NCI-H2081 treated with DMSO at 0.1 percent for 48 hours (cell line): ENCODE results near the gene ANTXR2.

Source experiments
- DNase-seq: peaks from one replicate; lab custom pipeline; 2025; lab: John Stamatoyannopoulos, UW

ANTXR2 gene

DNA sequence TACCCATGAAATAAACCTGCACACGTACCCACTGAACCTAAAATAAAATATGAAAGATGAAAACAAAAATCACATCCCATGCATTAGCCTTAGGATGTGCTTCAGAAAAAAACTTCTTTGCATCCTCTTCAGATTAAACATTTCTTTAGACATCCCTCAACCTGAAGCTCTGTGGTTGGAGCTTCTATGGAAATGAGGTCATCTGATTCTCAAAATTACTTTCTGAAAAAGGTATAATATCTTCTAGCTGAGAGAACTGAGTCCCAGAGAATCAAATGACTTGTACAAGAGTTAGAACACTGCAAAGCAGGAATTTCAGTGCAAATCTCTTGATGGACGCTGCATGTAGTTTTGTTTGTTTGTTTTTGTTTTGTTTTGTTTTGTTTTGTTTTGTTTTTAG lies 19.1 kb upstream of the ANTXR2 start:
- DNase-seq: no peak

- DNase-seq: no peak
Measured at GRCh38 chr4:80091688-80092087, 18.7 kb upstream of the ANTXR2 start.

DNA sequence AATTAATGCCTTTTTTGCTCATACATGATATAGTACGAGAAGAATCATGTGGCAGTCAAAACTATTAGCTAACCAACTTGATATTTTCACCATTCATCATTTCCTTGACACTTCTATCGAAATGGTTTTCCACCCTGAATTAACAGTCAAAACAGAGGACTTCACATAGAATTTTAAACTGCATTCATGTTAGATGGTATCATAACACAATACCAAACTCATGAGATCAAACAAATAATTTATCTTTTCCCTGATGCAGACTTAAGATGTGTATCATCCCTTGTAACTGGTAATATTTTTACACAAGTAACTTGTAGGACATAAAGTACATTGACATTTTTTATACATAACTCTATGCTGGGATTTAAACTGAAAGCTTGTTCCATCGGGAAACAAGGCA lies 18.2 kb upstream of the ANTXR2 start:
- no peak for DNase-seq

DNA sequence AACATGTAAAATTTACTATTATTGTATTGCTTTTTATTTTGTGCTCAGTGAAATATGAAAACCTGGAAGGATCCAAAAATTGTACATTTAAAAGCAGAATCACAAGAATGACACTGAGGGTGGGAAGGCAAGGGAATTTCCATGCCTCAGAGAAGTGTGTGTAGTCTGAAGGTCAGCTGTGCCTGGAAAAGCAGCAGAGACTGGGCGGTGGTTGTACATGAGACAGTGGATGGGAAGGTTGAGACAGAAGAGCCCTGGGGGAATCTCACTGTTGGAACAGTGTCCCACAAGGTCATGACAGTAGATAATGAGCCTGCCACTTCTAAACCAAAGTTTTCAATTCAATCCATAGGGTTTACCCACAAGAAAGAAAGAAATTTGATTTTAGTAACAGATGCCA lies 17.1 kb upstream of the ANTXR2 start:
- no peak for DNase-seq

GRCh38 chr4:80088471-80088870 lies 15.4 kb upstream of the ANTXR2 start:
- DNase-seq: no peak

DNA sequence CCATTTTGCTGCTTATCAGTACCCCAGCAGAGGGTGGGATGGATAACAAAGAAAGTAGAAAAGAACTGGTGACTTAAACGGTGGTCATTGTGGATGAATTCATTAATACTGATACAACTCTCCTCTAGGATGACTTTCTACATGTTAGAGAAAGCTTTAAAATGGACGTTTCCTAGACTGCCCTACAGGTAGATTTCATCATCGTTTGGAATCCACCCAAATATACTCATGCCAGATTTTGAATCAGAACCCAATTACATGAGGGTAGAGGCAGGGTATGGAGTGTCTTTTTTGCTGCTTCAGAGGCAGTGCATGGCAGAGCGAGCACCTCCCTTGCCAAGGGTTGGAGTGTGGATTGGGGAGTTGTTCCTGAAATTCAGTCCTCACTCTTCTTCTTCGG lies 13.3 kb upstream of the ANTXR2 start:
- no peak for DNase-seq

- DNase-seq: no peak
Measured at GRCh38 chr4:80085081-80085480, 12.1 kb upstream of the ANTXR2 start.

DNA sequence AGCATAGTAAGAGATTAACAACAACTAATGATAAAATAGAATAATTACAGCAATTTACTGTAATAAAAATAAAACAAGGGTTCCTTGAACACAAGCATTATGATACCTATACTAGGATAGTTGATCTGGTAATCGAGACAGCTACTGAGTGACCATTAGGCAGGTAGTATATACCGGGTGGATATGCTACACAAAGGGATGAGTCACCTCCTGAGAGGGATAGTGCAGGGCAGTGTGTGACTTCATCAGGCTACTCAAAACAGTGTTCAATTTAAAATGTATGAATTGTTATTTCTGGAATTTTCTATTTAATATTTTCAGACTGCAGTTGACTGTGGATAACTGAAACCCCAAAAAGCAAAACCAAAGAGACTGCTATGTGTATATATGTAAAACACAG lies 9.7 kb upstream of the ANTXR2 start:
- no peak for DNase-seq

GRCh38 chr4:80081566-80081965 lies 8.5 kb upstream of the ANTXR2 start:
- no peak for DNase-seq

- no peak for DNase-seq
Measured at GRCh38 chr4:80079255-80079923, 6.4 kb upstream of the ANTXR2 start.

- no peak for DNase-seq
Measured at GRCh38 chr4:80078346-80079092, 5.5 kb upstream of the ANTXR2 start.

DNA sequence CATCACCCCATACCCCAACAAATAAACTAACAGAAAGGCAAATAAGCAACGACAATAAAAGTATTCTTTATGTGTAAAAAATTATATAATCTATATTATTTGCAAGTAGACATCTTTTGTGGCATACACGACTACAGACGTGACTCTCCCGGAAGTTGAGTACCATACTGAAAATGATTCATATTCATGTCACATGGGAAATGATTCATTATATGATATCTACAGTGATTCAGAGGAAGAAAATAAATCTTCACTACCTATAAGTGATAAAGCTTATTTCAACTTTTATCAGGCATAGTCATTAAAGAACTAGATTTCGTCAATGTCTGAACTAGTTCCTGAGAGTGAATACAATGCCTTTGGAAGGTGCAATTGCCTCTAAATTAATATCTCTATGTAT lies 4.6 kb upstream of the ANTXR2 start:
- no peak for DNase-seq

DNA sequence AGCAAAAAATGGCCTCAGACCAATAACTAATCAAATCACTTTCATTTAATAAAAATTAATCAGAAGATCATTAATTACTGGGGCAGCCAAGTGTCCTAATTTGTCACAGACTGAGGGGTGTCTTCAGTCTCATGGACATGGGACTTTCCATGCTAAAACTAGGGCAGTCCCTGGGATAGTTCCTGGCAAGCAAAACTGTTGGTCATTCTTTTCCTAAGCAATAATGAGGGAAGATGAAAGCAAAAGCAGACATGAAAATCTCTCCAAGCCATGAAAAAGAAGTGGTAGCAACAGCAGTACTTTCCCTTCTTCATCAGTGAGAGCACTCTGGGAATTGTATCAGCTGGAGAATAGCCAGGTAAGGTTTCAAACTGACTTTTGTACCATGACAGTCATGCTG lies 3.7 kb upstream of the ANTXR2 start:
- no peak for DNase-seq

GRCh38 chr4:80075995-80076675 lies 3.1 kb upstream of the ANTXR2 start:
- no peak for DNase-seq

- no peak for DNase-seq
Measured at GRCh38 chr4:80074651-80075050, 1.6 kb upstream of the ANTXR2 start.

DNA sequence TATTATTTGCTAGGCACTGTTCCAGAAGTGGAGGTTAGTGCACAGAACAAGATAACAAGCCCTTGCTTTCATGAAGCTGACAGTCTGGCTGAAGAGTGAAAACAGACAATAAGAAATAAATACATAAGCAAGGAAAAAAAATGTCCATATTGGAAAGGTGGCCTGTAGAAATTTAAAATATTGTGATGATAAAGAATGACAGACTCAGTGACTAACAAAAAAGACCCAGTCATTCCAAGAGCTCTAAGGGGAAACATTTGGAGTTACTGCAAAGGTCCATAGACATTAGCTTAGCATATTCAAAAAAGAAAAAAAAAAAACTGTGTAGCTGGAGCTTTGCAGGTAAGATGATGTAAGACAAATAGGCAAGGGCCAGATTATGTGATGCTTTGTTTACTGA lies 1.0 kb upstream of the ANTXR2 start:
- no peak for DNase-seq

DNA sequence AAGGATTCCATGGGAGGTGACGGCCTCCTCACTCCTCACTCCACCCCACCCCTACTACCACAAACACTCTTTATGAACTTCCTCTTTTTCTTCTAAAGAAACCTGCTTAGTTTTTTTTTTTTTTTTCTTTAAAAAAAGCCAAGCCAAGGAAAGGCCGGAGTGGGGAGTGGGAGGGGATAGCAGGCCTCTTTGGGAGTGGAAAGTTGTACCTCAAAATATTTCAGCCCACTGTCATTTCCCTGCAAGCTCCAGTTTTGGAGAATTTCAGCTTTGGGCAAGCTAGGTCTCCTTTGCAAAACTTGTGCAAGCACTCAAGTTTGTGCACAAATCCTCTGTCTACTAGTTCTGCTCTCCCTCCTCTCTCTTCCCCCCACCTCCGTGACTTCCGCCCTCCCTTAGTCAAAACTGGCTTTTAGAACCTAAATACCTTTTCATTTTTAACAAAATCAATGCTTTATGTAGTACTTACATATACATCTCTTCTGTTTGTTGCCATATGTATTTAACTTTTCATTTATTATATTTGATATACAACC lies 512 bp upstream of the ANTXR2 start:
- no peak for DNase-seq

DNA sequence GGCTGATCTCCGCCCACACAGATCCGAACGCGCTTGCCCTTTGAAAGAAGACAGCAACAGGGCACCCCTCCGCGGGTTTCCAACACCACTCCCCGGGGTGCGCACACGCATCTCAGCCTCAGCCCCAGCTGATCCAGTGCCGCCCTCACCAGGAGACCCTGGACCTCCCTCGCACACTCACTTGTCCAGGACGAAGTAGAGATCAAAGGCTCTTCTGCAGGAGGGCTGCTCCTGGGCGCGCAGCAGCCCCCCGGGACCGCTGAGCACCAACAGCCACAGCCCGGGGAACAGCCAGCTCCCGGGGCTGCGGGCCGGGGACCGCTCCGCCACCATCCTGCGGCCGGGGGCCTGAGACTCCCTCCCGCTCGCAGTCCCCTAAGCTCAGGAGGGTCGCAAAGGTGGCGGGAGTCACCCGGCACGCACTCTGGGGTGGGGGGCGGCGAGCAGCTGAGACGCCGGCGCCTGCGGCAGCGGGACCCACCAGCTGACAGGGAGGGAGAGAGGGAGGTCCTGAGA lies 743 bp downstream of the ANTXR2 start:
- DNase-seq: no peak

DNA sequence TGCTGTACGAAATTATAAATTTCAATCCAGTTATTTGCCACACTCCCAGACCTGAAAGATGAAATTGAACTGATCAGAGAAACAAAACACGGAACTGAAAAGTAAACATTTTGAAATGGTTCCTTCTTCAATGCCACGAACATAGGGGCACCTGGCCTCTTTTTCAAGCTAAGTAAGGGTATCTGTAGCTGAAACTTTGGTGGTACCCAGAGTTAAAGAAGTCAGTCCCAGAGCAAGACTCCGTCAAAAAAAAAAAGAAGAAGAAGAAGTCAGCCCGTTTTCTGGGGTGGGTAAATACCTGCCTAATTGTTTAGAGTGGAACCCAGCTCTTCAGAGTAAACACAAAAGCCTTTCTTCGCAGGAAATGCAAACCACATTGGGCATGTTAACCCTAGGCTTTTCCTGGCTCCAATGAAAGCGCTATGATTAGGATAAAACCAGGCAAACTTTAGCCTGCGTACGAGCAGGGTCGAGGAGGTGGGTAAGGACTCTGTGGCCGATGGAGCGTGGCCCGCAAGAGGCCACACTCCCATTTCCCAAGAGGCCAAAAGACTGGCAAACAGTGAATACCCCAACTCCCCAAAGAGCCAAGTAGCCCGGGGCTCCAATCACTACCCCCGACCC lies 1.3 kb downstream of the ANTXR2 start:
- no peak for DNase-seq

DNA sequence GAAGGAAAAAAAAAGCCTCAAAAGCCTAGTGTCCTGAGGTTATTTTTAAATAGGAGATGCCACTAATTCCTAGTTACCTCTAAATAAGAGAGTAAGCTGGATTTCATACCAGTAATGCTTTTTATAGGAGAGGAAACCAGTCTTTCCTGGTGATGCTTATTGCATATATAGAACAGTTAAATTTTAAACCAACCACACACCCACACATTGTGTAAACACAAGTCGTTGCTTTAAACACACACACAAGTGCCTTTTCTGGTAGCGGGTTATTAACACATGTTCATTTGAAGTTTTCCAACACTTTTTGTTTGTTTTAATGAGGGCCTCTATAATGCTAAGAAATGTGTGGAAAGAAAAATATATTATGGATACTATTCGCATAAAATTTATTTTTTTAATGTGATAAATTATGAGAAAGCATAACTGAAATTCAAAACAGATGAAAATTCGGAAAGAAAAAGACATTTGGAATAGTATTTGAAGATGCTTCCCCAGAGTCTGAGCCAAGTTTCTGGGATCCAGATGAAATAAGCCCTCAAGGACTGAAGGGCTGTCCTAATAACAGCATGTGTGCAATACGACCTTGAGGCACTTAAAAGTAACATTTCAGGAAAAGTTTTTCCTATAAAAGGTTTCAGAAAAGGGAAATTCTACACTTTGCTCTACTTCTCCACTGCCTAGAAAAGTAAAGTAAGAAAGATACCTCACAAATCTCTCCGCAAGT lies 2.0 kb downstream of the ANTXR2 start:
- DNase-seq: no peak

DNA sequence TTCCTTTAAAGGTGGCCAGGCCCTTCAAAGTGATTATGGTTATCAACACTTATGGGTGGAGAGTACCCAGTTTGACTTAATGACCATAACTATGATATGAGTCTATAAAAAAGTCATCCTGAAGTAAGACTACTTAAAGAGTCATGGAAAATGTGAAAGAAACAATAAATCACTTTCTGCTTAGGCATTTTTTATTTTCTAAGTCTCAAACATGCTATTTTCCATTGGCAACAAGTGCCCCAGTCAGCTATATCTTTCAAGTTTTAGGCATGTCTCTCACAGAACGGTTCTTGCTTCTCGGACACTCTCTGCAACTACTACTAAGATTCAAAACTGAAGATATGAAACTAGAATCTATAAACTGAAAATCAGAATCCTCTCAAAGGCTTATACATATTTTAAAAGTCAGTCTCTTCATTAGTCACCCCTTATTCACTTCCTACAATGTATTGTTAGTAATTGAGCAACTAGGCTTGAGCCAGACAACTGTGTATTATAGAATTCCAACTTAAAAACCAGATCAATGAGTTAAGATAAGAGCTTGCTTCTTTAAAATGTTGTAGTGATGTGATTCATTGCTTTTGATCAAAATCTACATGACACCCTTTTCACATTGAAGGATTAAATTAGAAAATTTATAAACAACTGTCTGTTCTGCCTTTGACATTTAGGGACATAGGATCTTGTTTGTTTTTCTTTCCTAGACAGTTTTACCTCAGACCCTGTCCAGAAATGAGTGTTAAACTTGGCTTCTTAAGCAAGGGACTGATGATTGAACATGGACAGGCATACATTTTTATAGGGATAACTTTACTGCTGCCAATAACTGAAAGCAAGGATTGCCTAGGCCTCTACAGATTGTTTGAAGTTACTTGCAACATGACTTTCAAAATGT lies 2.9 kb downstream of the ANTXR2 start:
- no peak for DNase-seq
